GM18511 (cell line): ENCODE results near the gene SLC6A17.
A peak's percentile ranks its signal among the peaks of the same experiment; 100 is the strongest.

Experiments used
- ATAC-seq: cut with Tn5 transposase; IDR thresholded peaks from one replicate; pipeline ENCODE4 v1.9.1; 2021; ENCODE audit warnings: mild to moderate bottlenecking, moderate library complexity; ENCODE audit not compliant: unreplicated experiment

SLC6A17 gene

DNA sequence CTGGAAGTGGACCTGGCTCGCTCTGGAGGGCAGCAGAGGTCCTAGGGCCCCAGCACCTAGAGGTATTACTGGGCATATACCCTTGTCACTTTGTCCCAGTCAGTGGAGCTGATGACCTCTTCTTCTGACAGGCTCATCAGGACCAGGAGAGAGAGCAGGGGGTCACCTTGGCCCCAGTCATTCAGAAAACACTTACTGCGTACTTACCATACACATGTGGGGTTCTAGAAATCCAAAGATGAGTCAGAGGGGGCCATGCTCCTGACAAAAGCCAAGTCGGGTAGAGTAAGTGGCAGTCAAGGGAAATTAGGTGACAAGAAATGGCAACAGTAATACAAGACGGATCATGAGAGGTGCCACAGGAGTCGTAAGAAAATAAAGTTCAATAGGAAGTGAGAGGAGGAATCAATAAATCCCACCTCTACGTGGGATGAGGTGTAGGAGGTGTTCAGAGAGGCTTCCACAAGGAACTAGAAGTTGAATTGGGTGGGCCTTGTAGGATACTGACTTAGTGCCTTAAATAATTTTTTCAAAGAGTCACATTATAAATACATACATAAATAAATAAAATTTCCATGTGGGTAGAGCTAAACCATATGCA, 66.7 kb downstream of the SLC6A17 start:
- ATAC-seq, result peak; percentile 45

DNA sequence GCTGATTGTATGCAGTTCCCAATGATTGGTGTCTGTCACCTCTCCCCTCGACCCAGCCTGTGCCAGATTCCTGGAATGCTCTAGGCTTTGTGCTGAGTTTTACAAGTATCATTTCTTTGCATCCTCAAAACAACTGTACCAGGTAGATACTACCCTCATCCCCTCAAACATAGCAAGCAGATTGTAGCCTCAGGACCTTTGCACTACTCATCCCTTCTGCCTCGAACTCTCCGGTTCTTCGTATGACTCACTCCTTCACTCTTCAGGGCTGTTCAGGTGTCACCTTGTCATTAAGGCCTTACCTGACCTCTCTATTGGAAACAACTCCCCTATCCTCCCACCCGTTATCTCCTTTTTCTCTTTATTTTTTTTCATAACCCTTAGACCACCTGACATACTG, 67.8 kb downstream of the SLC6A17 start:
- no peak for ATAC-seq

GRCh38 chr1:110218739-110219138, 68.4 kb downstream of the SLC6A17 start:
- no peak for ATAC-seq

DNA sequence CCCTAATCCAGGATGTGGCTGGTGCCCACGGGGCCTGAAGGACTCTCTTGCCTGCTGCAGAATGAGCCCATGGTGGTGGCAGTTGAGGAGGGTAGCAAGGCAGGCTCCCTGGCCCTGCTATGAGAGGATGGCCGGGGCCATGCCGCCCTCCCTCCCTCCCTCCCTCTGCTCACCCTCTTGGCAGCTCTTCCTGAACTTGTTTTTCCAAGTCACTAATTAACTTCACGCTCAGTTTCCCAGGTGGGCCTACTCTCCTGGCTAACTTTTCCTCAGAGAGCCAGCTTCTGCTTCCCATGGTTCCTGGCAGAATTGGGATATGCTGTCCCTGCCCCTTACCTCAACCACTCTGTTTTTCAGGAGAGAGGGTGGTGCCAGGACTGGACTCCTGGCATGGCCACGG, 70.0 kb downstream of the SLC6A17 start:
- ATAC-seq, result no peak

DNA sequence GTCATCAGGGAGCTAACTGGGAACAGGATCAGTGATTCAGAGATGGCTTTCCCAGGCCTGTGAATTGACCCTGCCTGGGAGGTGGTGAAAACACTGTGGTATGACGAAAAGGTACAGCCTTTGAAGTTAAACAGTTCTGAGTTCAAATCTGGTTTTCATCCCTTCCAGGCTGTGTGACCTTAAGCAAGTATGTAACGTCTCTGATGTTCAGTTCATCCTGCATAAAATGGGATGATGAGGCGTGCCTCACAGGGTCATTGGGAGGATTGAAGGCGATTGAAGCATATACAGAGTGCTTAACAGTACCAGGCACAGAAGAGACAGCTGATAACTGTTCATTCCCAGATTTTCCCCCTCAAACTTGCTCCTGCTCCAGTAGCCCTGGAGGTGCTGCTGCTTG, 70.8 kb downstream of the SLC6A17 start:
- ATAC-seq, result no peak

DNA sequence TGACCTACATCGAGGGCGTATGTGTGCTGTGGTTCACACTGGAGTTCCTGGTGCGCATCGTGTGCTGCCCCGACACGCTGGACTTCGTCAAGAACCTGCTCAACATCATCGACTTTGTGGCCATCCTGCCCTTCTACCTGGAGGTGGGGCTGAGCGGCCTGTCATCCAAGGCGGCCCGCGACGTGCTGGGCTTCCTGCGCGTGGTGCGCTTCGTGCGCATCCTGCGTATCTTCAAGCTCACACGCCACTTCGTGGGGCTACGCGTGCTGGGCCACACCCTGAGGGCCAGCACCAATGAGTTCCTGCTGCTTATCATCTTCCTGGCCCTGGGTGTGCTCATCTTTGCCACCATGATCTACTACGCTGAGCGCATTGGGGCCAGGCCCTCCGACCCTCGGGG, 72.8 kb downstream of the SLC6A17 start:
- ATAC-seq, result no peak

- no peak for ATAC-seq
These were observed 73.3 kb downstream of the SLC6A17 start for GRCh38 chr1:110223581-110223980.

DNA sequence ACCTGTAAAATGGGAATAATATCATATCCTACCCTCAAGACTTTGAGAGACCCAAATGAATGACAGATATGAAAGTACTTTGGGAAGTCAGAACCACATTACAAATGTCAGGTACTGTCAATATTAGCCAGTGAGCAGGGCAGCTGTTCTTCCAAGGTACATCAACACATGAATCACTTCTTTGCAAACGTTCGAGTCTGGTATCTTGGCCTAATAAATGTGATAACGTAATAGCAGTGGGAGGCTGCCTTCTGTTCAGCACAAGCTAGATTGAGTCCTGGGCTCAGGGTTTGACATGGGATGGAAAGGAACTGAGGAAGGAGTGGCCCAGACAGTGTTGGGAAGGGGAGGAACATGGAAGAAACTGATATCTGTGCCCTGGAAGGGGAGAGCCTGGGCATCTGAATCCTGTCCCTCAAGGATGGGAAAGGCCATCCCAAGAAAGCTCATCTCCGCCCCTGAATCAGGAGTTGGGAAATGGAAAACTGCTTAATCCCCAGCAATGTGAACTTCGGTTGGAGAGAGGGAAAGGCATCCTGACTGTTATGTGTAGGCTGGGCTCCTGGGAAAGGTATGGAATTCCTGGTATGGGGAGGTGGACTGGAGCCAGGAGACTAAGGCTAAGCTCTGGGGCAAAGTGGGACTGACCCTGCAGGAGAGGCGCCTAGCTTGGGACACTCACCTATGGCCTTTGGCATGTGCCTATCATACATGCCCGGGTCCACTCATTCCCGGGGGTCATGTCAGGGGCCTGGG, 74.1 kb downstream of the SLC6A17 start:
- no peak for ATAC-seq

- no peak for ATAC-seq
These were observed 74.9 kb downstream of the SLC6A17 start for GRCh38 chr1:110225212-110225611.

DNA sequence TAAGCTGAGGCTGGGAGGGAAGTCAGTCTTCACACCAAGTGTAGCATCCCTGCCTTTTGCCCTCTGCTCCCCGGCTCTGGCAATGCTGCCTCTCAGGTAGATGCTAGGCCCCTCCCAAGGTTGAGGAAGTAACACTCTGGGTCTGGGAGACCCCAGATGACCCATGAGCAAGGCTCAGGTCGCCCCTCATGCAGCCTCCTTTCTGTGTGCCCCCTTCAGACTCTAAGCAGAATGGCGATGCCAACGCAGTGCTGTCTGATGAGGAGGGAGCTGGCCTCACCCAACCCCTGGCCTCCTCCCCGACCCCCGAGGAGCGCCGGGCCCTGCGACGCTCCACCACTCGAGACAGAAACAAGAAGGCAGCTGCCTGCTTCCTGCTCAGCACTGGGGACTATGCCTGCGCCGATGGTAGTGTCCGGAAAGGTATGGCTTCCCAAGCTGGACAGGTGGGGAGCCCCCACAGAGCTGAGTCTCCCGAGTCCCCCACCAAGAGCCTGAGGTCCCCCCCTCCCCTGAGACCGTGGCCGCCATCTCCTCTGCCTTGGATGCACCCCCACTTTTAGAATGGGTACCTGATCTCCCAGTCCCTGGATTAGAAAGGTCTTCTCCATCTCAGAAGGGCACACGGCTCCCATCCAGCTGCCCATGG, 75.6 kb downstream of the SLC6A17 start:
- ATAC-seq, result no peak

DNA sequence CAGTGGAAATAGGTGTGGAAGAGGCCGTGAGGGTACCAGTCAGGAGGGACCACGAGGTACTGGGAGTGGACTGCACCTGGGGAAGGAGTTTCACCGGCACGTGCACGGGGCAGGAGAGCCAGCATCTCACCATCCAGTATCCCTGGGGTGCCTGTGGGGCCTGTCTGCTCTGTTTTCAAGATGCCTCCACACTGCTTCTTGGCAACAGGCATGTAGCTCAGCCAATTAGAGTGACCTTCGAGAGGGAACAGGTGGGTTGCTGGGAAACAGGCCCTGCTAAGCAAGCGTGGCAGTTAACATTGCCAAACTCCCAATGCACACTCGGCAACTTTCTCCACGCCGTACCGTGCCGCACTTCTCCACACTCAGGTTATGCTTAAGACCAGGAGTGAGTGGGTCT, 77.5 kb downstream of the SLC6A17 start:
- no peak for ATAC-seq

GRCh38 chr1:110228381-110228780, 78.1 kb downstream of the SLC6A17 start:
- no peak for ATAC-seq

GRCh38 chr1:110228869-110229268, 78.6 kb downstream of the SLC6A17 start:
- ATAC-seq, result no peak

DNA sequence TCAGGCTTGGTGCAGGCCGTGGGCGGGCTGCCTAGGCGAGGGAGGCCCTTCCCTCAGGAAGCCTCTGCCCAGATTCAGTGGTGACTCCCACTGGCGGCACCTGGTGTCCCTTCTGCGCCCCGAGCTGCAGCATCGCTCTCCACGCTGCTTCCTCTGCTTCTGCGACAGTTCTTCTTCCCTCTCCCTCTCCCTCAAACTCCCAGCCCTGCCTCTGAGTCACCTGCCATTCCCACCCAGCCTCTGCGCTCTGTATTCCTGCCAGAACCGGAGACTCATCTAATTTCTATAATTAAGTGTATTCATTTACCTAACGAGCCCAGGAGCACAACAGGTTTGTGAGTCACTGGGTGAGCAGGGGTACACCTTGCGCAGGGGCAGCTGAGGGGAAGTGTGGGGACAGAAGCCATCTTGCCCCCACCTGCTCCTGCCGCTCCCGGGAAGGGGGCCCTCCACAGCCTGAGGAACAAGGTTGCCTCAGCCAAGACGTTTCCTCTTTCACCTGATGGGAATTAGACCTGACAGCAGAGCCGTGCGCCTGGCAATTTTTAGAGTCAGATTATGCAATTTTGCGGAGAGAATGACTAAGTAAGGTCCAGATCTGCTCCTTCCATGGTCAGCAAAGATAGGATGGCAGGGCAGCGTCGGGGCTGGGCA, 79.2 kb downstream of the SLC6A17 start:
- no peak for ATAC-seq

- ATAC-seq, result no peak
These were observed 80.3 kb downstream of the SLC6A17 start for GRCh38 chr1:110230381-110231199.

- ATAC-seq, result no peak
These were observed 83.6 kb downstream of the SLC6A17 start for GRCh38 chr1:110233861-110234260.

DNA sequence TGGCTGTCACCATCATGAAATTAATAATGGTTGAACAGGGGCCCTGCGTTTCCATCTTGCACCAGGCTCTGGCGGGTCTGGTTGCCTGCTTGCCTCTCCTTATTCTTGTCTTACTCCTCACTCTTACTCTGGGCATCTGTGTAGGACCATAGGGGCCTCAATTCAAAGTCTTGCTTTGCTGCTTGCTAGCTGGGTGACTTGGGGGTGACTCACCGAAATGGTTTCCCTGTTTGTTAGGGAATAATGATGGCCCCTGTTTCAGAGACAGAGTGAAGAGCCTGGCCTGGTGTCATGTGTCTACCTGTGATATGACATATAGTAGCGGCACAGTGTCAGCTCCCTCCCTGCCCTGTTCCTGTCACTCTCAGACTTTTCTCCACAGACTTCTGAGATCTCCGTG, 84.4 kb downstream of the SLC6A17 start:
- no peak for ATAC-seq

- ATAC-seq, result no peak
These were observed 85.0 kb downstream of the SLC6A17 start for GRCh38 chr1:110235181-110235833.

DNA sequence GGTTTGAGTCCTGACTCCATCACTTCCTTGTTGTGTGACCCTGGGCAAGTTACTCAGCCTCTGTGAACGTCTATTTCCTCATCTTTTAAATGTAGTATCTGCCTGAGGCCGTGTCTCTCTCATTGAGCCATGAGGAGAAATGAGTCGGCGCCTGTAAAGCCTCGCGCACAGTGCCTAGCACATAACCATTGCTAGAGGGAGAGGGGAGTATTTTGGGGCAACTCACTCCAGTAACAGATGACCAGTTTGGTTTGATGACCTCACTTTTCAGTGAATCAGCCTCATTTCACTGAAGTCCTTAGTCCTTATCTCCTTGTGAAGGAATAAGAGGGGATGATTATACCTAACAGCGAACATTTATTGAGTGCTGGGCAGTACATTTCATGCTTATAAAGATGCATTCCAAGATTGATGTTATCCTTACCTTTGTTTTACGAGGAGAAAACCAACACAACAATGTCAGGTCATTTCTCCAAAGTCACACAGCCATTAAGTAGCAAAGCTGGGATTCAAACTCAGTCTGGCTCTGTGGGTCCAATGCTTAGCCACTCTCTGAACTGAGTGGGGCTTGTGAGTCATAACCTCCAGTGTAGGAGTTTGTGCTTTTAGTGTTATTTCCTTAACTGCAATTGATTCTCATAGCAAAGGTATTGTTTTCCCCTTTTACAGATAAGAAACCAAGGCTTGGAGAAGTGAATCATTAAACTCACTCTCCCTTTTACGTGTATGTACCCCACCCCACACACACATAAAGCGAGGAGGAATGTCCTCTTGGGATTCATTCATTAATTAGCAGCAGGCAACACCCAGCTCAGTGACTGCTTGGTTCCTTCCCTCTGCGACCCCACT, 85.8 kb downstream of the SLC6A17 start:
- peak; percentile 51 for ATAC-seq
